ENCODE measurements around the gene OSBP2.
A peak's percentile ranks its signal among the peaks of the same experiment; 100 is the strongest.

The OSBP2 gene

DNA sequence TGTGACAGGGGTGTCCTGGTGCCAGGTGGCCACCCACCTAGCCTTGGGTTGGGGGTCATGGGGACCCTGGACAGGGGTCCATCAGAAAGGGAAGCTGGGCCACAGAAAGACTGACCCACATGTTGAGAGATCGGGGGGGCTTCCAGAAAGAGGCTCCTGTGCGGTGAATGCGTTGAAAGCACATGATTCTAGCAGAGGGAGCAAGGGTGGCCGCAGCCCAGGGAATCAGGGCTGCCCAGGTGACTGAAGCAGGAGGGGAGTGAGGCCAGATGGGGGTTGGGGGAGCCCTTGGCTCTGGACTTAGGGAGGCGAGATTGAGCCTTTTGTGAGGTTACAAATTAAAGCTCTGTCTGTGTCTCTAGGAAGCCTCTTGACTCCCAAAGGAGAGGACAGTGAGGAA is 193.2 kb downstream of the OSBP2 start:
- no peak overlapping the region for H3K4me3 ChIP-seq (ENCODE audit: control insufficient read depth, low read depth, low read length)
- DNase-seq (ENCODE audit: low read depth): no peak
- TF ChIP-seq, protein P1, sequence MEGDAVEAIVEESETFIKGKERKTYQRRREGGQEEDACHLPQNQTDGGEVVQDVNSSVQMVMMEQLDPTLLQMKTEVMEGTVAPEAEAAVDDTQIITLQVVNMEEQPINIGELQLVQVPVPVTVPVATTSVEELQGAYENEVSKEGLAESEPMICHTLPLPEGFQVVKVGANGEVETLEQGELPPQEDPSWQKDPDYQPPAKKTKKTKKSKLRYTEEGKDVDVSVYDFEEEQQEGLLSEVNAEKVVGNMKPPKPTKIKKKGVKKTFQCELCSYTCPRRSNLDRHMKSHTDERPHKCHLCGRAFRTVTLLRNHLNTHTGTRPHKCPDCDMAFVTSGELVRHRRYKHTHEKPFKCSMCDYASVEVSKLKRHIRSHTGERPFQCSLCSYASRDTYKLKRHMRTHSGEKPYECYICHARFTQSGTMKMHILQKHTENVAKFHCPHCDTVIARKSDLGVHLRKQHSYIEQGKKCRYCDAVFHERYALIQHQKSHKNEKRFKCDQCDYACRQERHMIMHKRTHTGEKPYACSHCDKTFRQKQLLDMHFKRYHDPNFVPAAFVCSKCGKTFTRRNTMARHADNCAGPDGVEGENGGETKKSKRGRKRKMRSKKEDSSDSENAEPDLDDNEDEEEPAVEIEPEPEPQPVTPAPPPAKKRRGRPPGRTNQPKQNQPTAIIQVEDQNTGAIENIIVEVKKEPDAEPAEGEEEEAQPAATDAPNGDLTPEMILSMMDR (conservative IDR thresholded peaks at IDR 0.05; ENCODE audit: control insufficient read depth, insufficient read depth, low read depth, low read length): no peak

DNA sequence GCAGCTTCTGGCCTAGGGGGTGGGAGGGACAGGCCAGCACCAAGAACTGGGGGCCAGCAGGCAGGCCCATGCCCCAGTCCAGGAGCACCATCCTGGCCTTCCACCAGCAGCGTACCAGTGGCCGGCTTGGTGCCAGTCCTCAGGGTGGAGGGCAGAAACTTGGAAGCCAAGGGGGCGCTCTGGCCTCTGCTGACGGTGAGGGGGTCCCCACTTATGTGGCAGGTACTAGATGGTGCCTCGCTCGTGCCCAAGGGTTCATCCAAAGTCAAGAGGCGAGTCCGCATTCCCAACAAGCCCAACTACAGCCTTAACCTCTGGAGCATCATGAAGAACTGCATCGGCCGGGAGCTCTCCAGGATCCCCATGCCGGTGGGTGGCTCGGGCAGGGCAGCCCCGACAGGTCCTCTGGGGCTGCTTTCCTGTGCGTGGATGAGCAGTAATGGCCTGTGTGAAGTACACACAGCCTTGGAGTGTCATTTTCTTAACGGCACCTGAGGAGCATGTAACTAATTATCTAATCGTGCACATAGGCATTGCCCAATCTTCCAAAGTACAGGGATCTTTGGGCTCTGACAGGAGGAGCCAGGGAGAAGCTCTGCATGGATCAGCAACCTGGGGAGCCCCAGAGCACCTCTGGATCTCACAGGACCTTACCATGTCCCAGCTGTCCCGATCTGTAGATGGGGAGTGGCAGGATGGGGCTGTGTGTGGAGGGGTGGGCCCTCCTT is 194.8 kb downstream of the OSBP2 start:
- TF ChIP-seq, protein P1 (conservative IDR thresholded peaks at IDR 0.05; ENCODE audit: control insufficient read depth, insufficient read depth, low read depth, low read length): no peak
- no peak for DNase-seq (ENCODE audit: low read depth)
- no peak overlapping the region for H3K4me3 ChIP-seq (ENCODE audit: control insufficient read depth, low read depth, low read length)

DNA sequence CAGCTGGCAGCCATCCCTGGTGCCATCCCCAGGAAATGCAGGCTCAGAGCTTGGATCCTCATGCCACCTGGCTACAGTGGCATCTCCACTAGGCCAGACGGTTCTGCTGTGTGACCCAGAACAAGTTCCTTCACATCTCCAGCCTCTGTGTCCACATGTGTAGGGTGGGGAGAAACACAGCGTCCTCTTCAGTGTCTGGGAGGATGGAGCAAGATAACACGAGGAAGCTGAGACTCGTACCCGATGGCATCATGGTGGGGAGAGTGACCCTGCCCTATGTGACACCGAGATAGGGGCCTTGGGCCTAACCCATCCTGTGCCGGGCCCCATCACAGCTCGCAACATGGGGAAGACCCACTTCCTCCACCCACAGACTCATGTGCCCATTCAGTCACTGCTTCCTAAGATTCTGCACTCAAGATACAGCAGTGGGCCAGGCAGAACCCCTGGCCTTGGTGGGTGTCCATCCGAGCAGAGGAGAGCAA is 195.4 kb downstream of the OSBP2 start:
- TF ChIP-seq, protein P1 (conservative IDR thresholded peaks at IDR 0.05; ENCODE audit: control insufficient read depth, insufficient read depth, low read depth, low read length): no peak
- DNase-seq (ENCODE audit: low read depth): no peak
- H3K4me3 ChIP-seq (ENCODE audit: control insufficient read depth, low read depth, low read length): no peak overlapping the region

DNA sequence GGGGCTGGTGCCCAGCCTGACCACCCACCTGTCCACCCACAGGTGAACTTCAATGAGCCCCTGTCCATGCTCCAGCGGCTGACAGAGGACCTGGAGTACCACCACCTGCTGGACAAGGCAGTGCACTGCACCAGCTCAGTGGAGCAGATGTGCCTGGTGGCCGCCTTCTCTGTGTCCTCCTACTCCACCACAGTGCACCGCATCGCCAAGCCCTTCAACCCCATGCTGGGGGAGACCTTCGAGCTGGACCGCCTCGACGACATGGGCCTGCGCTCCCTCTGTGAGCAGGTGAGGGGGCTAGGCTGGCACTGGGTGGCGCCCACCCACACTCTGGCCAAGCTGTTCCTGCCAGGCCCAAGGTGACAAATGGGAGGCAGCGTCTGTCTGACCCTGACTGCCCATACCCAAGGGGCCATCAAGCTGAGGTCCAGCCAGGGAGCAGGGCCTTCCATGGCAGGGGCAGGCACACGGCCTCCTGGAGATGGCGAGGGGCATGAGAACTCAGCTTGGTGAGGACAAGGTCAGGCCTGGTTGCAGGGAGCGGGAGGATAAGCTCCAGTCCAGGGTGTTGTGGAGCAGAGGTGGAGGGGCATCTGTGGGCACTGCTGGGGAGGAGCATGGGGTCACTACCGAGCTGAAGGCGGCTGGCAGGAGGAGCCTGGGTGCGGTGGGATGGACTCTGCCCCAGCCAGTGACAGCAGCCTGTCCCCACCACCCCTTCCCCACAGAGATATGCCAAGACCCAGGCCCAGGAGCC is 196.2 kb downstream of the OSBP2 start:
- H3K4me3 ChIP-seq (ENCODE audit: control insufficient read depth, low read depth, low read length): no peak overlapping the region
- peak; percentile 28 for DNase-seq (ENCODE audit: low read depth)
- TF ChIP-seq, protein P1 (conservative IDR thresholded peaks at IDR 0.05; ENCODE audit: control insufficient read depth, insufficient read depth, low read depth, low read length): peak; percentile 80

DNA sequence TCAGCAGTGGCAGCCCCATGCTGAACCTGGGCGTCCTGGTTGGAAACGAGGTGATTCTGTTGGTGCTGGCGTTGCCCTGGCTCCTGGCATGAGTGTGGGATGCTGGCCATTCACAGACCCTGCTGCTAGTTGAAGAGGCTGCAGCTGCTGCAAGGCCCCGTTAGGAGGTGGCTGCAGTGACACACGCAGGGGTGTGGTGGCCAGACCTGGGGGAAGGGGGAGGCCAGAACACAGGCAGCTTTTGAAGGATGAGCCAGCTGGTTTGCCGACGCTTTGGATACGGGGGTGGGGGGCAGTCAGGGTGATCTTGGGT is 196.7 kb downstream of the OSBP2 start:
- H3K4me3 ChIP-seq (ENCODE audit: control insufficient read depth, low read depth, low read length): no peak overlapping the region
- TF ChIP-seq, protein P1 (conservative IDR thresholded peaks at IDR 0.05; ENCODE audit: control insufficient read depth, insufficient read depth, low read depth, low read length): no peak
- DNase-seq (ENCODE audit: low read depth): no peak

DNA sequence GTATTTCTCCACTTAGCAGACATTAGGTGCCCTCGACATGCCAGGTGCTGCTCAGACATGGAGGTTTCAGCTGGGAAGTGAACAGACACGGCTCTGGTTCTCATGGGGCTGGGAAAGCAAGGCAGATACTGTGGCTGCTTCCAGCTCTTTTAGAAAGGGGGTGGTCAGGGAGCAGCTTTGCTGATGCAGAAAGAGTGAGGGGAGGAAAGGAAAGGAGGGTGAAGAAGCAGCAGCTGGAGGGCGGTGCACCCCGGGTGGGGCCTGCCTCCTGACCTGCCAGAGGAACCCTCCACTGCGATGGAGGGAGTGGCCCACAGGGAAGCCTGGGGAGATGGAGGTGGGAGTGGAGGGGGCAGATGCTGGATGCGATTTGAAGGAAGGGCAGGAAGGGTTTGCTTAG is 197.1 kb downstream of the OSBP2 start:
- no peak overlapping the region for H3K4me3 ChIP-seq (ENCODE audit: control insufficient read depth, low read depth, low read length)
- TF ChIP-seq, protein P1 (conservative IDR thresholded peaks at IDR 0.05; ENCODE audit: control insufficient read depth, insufficient read depth, low read depth, low read length): no peak
- no peak for DNase-seq (ENCODE audit: low read depth)

Data from fibroblast of mammary gland (primary cell).